ENCODE results near the gene ACER1. TPM values are rescaled to one million over a fixed set of nuclear protein-coding genes. Genes with fewer than 3 reads are reported as not detected.
"Not testable (repeated sequence)": the region's sequence is repeated elsewhere in the genome, so short reads cannot be mapped to it uniquely, and the experiment has no call there.

The ACER1 gene
- total RNA-seq, 1 donor: not detected

DNA sequence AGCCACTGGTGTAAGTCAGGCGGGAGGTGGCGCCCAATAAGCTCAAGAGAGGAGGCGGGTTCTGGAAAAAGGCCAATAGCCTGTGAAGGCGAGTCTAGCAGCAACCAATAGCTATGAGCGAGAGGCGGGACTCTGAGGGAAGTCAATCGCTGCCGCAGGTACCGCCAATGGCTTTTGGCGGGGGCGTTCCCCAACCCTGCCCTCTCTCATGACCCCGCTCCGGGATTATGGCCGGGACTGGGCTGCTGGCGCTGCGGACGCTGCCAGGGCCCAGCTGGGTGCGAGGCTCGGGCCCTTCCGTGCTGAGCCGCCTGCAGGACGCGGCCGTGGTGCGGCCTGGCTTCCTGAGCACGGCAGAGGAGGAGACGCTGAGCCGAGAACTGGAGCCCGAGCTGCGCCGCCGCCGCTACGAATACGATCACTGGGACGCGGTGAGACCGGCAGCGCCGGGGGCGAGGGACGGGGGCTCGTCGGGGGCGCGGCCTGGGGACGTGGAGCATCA lies 39.2 kb upstream of the ACER1 start, which contains the start of gene ALKBH7:
TSS of gene ALKBH7 (plus strand) at position 201 of the 502 bp plus-strand sequence. CDS start at position 228, 27 bp downstream.
- no peak for TF ChIP-seq CTCF (IDR thresholded peaks at IDR 0.05; ENCODE audit: insufficient read depth, low read length)
- DNase-seq (ENCODE audit: low read depth): peak; percentile 100
- H3K4me3 ChIP-seq (ENCODE audit: low read depth, low read length): peak within 1 kb of the TSS; percentile 83

- H3K4me3 ChIP-seq (ENCODE audit: low read depth, low read length): no peak overlapping the region
- TF ChIP-seq CTCF (IDR thresholded peaks at IDR 0.05; ENCODE audit: insufficient read depth, low read length): no peak
- no peak for DNase-seq (ENCODE audit: low read depth)
Observed at GRCh38 chr19:6364353-6364752, 30.9 kb upstream of the ACER1 start.

DNA sequence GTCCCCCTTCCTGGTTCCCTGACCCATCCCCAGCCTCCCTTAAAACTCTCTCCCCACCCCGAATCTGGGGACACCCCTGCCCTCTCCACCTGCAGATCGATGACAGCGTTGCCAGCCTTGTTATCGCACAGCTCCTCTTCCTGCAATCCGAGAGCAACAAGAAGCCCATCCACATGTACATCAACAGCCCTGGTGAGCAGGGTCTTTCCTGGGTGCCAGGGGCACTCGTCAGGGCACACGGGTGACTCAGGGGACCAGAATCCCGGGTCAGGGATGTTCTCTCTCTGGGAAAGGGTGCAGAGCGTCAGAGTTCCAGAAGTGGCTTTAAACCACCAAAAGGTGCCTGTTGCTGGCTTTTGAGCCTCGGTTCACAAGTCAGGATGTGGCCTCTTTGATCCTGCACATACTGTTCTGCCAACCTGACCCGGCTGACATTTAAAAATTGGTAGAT lies 29.0 kb upstream of the ACER1 start:
- no peak for DNase-seq (ENCODE audit: low read depth)
- peak overlapping the region; percentile 82 for H3K4me3 ChIP-seq (ENCODE audit: low read depth, low read length)
- TF ChIP-seq CTCF (IDR thresholded peaks at IDR 0.05; ENCODE audit: insufficient read depth, low read length): no peak

GRCh38 chr19:6362027-6362350 lies 28.6 kb upstream of the ACER1 start:
- no peak for DNase-seq (ENCODE audit: low read depth)
- peak overlapping the region; percentile 82 for H3K4me3 ChIP-seq (ENCODE audit: low read depth, low read length)
- TF ChIP-seq CTCF (IDR thresholded peaks at IDR 0.05; ENCODE audit: insufficient read depth, low read length): no peak

- not testable (repeated sequence) for DNase-seq (ENCODE audit: low read depth)
- peak overlapping the region; percentile 82 for H3K4me3 ChIP-seq (ENCODE audit: low read depth, low read length)
Observed at GRCh38 chr19:6360857-6361216, 27.4 kb upstream of the ACER1 start.

DNA sequence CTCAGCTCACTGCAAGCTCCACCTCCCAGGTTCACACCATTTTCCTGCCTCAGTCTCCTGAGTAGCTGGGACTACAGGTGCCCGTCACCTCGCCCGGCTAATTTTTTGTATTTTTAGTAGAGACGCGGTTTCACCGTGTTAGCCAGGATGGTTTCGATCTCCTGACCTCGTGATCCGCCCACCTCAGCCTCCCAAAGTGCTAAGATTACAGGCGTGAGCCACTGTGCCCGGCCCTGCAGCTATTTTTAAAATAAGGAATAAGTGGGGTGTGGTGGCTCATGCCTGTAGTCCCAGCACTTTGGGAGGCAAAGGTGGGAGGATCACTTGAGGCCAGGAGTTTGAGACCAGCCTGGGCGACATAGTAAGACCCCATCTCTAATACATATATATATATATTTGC lies 27.0 kb upstream of the ACER1 start:
- not testable (repeated sequence) for H3K4me3 ChIP-seq (ENCODE audit: low read depth, low read length)

DNA sequence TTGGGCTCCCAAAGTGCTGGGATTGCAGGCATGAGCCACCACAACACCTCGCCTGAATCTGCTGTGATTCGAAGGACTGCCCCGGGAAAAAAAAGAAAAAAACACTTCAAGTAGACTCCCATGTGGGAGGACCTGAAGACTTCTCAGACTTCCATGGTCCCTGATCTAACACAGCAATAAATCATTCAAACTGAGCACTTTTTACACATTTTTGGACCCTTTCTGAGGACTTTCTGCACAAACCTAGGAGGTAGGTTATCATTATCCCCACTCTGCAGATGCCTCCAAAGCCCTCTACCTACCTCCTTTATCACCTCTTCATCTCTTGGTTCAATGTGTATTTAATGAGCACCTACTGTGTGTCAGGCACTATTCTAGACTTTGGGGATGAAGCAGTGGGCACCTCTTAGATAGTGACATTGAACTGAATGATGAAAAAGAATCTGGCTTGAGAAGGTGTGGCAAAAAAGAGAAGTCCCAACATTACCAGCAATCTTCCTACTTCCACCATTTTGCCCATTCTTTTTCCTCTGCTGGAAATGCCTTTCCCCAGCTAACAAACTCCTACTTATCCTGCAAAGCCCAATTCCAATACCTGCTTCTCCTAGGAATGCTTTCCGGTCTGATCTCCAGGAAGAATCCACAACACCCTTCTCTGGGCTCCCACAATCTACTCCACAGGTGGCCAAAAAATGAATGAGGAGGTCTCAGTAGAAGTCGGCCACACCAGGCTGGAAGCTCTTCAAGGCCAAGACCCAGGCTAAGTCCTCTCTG lies 26.3 kb upstream of the ACER1 start:
- H3K4me3 ChIP-seq (ENCODE audit: low read depth, low read length): no peak overlapping the region
- TF ChIP-seq CTCF (IDR thresholded peaks at IDR 0.05; ENCODE audit: insufficient read depth, low read length): no peak
- no peak for DNase-seq (ENCODE audit: low read depth)

More for the DNA sequence above, 27.0 kb upstream of the ACER1 start:
- not testable (repeated sequence) for DNase-seq (ENCODE audit: low read depth)

GRCh38 chr19:6358003-6358402 lies 24.6 kb upstream of the ACER1 start:
- no peak for TF ChIP-seq CTCF (IDR thresholded peaks at IDR 0.05; ENCODE audit: insufficient read depth, low read length)
- no peak overlapping the region for H3K4me3 ChIP-seq (ENCODE audit: low read depth, low read length)
- no peak for DNase-seq (ENCODE audit: low read depth)

Measured in fibroblast of the aortic adventitia (primary cell).